Natural killer cell (primary cell): ENCODE measurements around the gene FNTB. TPM values are rescaled to one million over a fixed set of nuclear protein-coding genes. Genes with fewer than 3 reads are reported as not detected.

ENCODE experiments used
- ATAC-seq, 3 donors: fragments of 150-1000 bp in 2 of 3; fragments of 200-7000 bp in 1 of 3; cut with Tn5 transposase; 1 replicate in 1 of 3; 2 replicates in 2 of 3; pipeline ENCODE4 v1.10.0; 2021; ENCODE audit warnings: mild to moderate bottlenecking in 2 of 3, moderate library complexity in 2 of 3
- DNase-seq, 2 donors: peaks; one replicate each; pipeline versions ENCODE4 v3.0.0 to v3.0.0-alpha.2; 2013 to 2021; ENCODE audit warnings: mixed read lengths in 1 of 2
- H3K27ac ChIP-seq: one replicate; pipeline ENCODE4 v1.5.1; 2013; ENCODE audit warnings: mild to moderate bottlenecking, low read length
- H3K27me3 ChIP-seq: one replicate; pipeline ENCODE4 v1.6.1; 2013; ENCODE audit warnings: low read length; ENCODE audit not compliant: control insufficient read depth, insufficient read depth
- H3K36me3 ChIP-seq: one replicate; pipeline ENCODE4 v1.6.1; 2013; ENCODE audit warnings: low read length; ENCODE audit not compliant: control insufficient read depth, insufficient read depth
- H3K4me1 ChIP-seq: one replicate; pipeline ENCODE4 v1.6.1; 2013; ENCODE audit warnings: low read length; ENCODE audit not compliant: control insufficient read depth, insufficient read depth
- H3K4me3 ChIP-seq: one replicate; pipeline ENCODE4 v1.5.1; 2013; ENCODE audit warnings: low read length
- H3K9me3 ChIP-seq: one replicate; pipeline ENCODE4 v1.6.1; 2013; ENCODE audit warnings: low read length; ENCODE audit not compliant: control insufficient read depth, insufficient read depth
- H3K27ac Mint-ChIP-seq, 2 donors: one replicate each; pipeline ENCODE4 v1.8.0; 2022; ENCODE audit warnings: mild to moderate bottlenecking in 2 of 2, mixed read lengths in 2 of 2, moderate library complexity in 1 of 2
- H3K27me3 Mint-ChIP-seq, 2 donors: one replicate each; pipeline ENCODE4 v1.8.0; 2022; ENCODE audit warnings: low read depth in 2 of 2, mixed read lengths in 2 of 2
- H3K36me3 Mint-ChIP-seq: one replicate; pipeline ENCODE4 v1.8.0; 2022; ENCODE audit warnings: mixed read lengths
- H3K4me1 Mint-ChIP-seq, 2 donors: one replicate each; pipeline ENCODE4 v1.8.0; 2022; ENCODE audit warnings: mixed read lengths in 2 of 2
- H3K4me3 Mint-ChIP-seq: one replicate; pipeline ENCODE4 v1.8.0; 2022; ENCODE audit warnings: mild to moderate bottlenecking, moderate library complexity, mixed read lengths
- H3K9me3 Mint-ChIP-seq, 2 donors: one replicate each; pipeline ENCODE4 v1.8.0; 2022; ENCODE audit warnings: mixed read lengths in 2 of 2
- CTCF ChIP-seq: fragments of 200-600 bp; IDR thresholded peaks from one replicate; pipeline ENCODE4 v1.8.0; 2022; ENCODE audit warnings: antibody characterized with exemption
- WGBS: methylation state at CpG from one replicate; pipeline ENCODE4 v1.1.7; 2013; ENCODE audit warnings: missing lambda C conversion rate; ENCODE audit not compliant: insufficient coverage; 5-methylcytosine and 5-hydroxymethylcytosine counted together
- intact Hi-C: fragments of 100-400 bp; cut with micrococcal nuclease; formaldehyde crosslinking; loops from one replicate; pipeline ENCODE4 v1.14.2; 2022
- total RNA-seq, 4 donors: library from RNA; stranded (reverse); fragments of 120-200 nt in 1 of 4; gene quantifications; one replicate each; pipeline versions ENCODE4 v1.2.3 to v1.2.4, GENCODE V29; 2013 to 2022

Gene FNTB
- total RNA-seq, 3 donors from 2014 or later (not counting 1 experiment from before 2014, with no cell fraction given) = 4.0 to 8.7 (median 8.4) TPM

- no peak for DNase-seq
- no peaks in the 10 kb centered on the region for H3K36me3 Mint-ChIP-seq
- Histone ChIP-seq H3K9me3 (no peaks in the 10 kb centered on the region), H3K27me3 (no peaks in the 10 kb centered on the region), H3K27ac (no peak overlapping the region), H3K4me1 (peaks cover 5% of the 10 kb centered on the region), H3K4me3 (no peak overlapping the region), H3K36me3 (no peaks in the 10 kb centered on the region)
- no peaks in the 10 kb centered on the region for H3K9me3 Mint-ChIP-seq
- H3K27me3 Mint-ChIP-seq = no peaks in the 10 kb centered on the region
- 94% methylated on average over 6 of the region's 7 CpGs for WGBS
- TF ChIP-seq CTCF = no peak
- H3K27ac Mint-ChIP-seq = no peak overlapping the region
- intact Hi-C loops = no loop called here
- H3K4me1 Mint-ChIP-seq = no peaks in the 10 kb centered on the region
- ATAC-seq = no peak
- no peak overlapping the region for H3K4me3 Mint-ChIP-seq
These were observed 10.6 kb downstream of the FNTB start for GRCh38 chr14:64997108-64997794.

DNA sequence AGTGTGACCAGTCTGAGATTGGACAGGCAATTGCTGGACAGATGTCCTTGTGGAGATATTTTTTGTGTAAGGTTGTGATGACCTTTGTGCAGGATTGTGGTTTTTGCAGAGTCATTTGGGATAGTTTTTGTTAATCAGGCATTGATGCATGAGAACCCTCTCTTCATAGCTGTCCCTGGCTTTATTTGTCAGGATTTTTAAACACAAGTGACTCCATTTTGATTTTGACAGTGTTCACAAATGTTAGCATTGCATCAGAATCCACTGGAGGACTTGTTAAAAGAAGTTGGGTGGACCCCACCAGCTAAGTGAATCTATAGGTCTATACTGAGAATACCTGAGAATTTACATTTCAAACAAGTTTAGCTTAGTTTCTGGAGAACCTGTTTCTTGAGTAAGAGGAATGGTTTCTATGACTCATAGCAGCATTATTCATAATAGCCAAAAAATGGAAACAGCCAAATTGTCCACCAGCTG lies 11.8 kb downstream of the FNTB start:
- H3K4me3 Mint-ChIP-seq = no peak overlapping the region
- Histone ChIP-seq H3K27ac (no peak overlapping the region), H3K4me3 (no peak overlapping the region), H3K4me1 (no peaks in the 10 kb centered on the region), H3K27me3 (no peaks in the 10 kb centered on the region), H3K36me3 (no peaks in the 10 kb centered on the region), H3K9me3 (no peaks in the 10 kb centered on the region)
- H3K4me1 Mint-ChIP-seq = no peaks in the 10 kb centered on the region
- no peaks in the 10 kb centered on the region for H3K27me3 Mint-ChIP-seq
- DNase-seq = no peak
- no peaks in the 10 kb centered on the region for H3K36me3 Mint-ChIP-seq
- H3K9me3 Mint-ChIP-seq = no peaks in the 10 kb centered on the region
- no peak overlapping the region for H3K27ac Mint-ChIP-seq
- no peak for ATAC-seq
- no peak for TF ChIP-seq CTCF
- intact Hi-C loops = no loop called here

GRCh38 chr14:65000898-65001591 lies 14.3 kb downstream of the FNTB start:
- H3K36me3 ChIP-seq = peaks cover 2% of the 10 kb centered on the region
- Mint-ChIP-seq H3K27me3 (no peaks in the 10 kb centered on the region), H3K36me3 (no peaks in the 10 kb centered on the region), H3K4me3 (no peak overlapping the region), H3K27ac (no peak overlapping the region), H3K4me1 (no peaks in the 10 kb centered on the region), H3K9me3 (no peaks in the 10 kb centered on the region)
- WGBS = 100% methylated on average over 3 of the region's 6 CpGs
- H3K4me1 ChIP-seq = no peaks in the 10 kb centered on the region
- TF ChIP-seq CTCF = no peak
- no peaks in the 10 kb centered on the region for H3K9me3 ChIP-seq
- H3K4me3 ChIP-seq = no peak overlapping the region
- H3K27me3 ChIP-seq = no peaks in the 10 kb centered on the region
- DNase-seq (no peak), ATAC-seq (no peak)
- no peak overlapping the region for H3K27ac ChIP-seq
- intact Hi-C loops = no loop called here
